GM21737 (cell line): Measurements from ENCODE around the gene ZBTB42.

Experiments used
- ATAC-seq: cut with Tn5 transposase; IDR thresholded peaks from one replicate; pipeline ENCODE4 v1.9.1; 2021; ENCODE audit warnings: mild to moderate bottlenecking, moderate library complexity; ENCODE audit not compliant: unreplicated experiment

Gene ZBTB42

GRCh38 chr14:104769324-104770071 is 31.4 kb upstream of the ZBTB42 start:
- no peak for ATAC-seq

- ATAC-seq: no peak
These were observed 30.8 kb upstream of the ZBTB42 start for GRCh38 chr14:104770072-104770579.

- ATAC-seq: no peak
These were observed 30.0 kb upstream of the ZBTB42 start for GRCh38 chr14:104770851-104771272.

- ATAC-seq: no peak
These were observed 29.5 kb upstream of the ZBTB42 start for GRCh38 chr14:104771374-104771773.

GRCh38 chr14:104771918-104772706 is 28.8 kb upstream of the ZBTB42 start:
- ATAC-seq: no peak

GRCh38 chr14:104772707-104773504 is 28.0 kb upstream of the ZBTB42 start:
- ATAC-seq: no peak

- no peak for ATAC-seq
These were observed 27.1 kb upstream of the ZBTB42 start for GRCh38 chr14:104773505-104774452.

- no peak for ATAC-seq
These were observed 26.3 kb upstream of the ZBTB42 start for GRCh38 chr14:104774453-104775072.

- no peak for ATAC-seq
These were observed 25.8 kb upstream of the ZBTB42 start for GRCh38 chr14:104775073-104775489.

GRCh38 chr14:104776481-104776880 is 24.4 kb upstream of the ZBTB42 start:
- no peak for ATAC-seq

- no peak for ATAC-seq
These were observed 23.7 kb upstream of the ZBTB42 start for GRCh38 chr14:104776961-104777807.

GRCh38 chr14:104777808-104778249 is 23.1 kb upstream of the ZBTB42 start:
- no peak for ATAC-seq

GRCh38 chr14:104778694-104779331 is 22.1 kb upstream of the ZBTB42 start:
- ATAC-seq: no peak

- no peak for ATAC-seq
These were observed 21.0 kb upstream of the ZBTB42 start for GRCh38 chr14:104779776-104780512.

GRCh38 chr14:104780513-104781030 is 20.3 kb upstream of the ZBTB42 start:
- ATAC-seq: no peak

GRCh38 chr14:104781271-104782077 is 19.4 kb upstream of the ZBTB42 start:
- ATAC-seq: no peak
